ENCODE results near the gene DYRK4.

GRCh38 chr12:4580281-4580688, 18.3 kb downstream of the DYRK4 start:
- TF ChIP-seq CTCF (optimal IDR thresholded peaks at IDR 0.05 in 1 of 3, IDR thresholded peaks at IDR 0.05 in 1 of 3, conservative IDR thresholded peaks at IDR 0.05 in 1 of 3; ENCODE audit: extremely low read depth in 1 of 3, insufficient read depth in 2 of 3, low read length in 3 of 3) (no peak), EZH2 (IDR thresholded peaks at IDR 0.05; ENCODE audit: low read length) (no peak)
